Body of pancreas (tissue), 4 donors: ENCODE results near the gene MGAT3. TPM values are rescaled to one million over a fixed set of nuclear protein-coding genes. Genes with fewer than 3 reads are reported as not detected.
"Not testable (repeated sequence)": the region's sequence is repeated elsewhere in the genome, so short reads cannot be mapped to it uniquely, and the experiment has no call there.

Experiments
- ATAC-seq: fragments of 150-250 bp; one replicate; pipeline ENCODE4 v1.9.1; 2016
- DNase-seq, 4 donors: peaks; one replicate each; pipeline ENCODE4 v3.0.0-alpha.2; 2019
- H3K27ac ChIP-seq, 4 donors: fragments of 200-600 bp; sonication (generic); 1 replicate in 3 of 4; 2 replicates in 1 of 4; pipeline versions ENCODE4 v1.5.1 to v1.6.1; 2016 to 2019; ENCODE audit warnings: mild to moderate bottlenecking in 1 of 4, mixed read lengths in 1 of 4, moderate library complexity in 1 of 4
- H3K27me3 ChIP-seq, 2 donors: fragments of 200-600 bp; sonication (generic); one replicate each; pipeline ENCODE4 v1.6.0; 2016; ENCODE audit warnings: mild to moderate bottlenecking in 1 of 2
- H3K36me3 ChIP-seq, 2 donors: fragments of 200-600 bp; sonication (generic); replicated peaks in 1 of 2; 2 replicates each; pipeline ENCODE4 v1.5.1; 2016; ENCODE audit warnings: low read depth in 2 of 2; ENCODE audit not compliant: insufficient read depth in 1 of 2
- H3K4me1 ChIP-seq: fragments of 200-600 bp; sonication (generic); one replicate; pipeline ENCODE4 v1.6.0; 2016
- H3K4me3 ChIP-seq, 2 donors: fragments of 200-600 bp; sonication (generic); 1 replicate in 1 of 2; 2 replicates in 1 of 2; pipeline ENCODE4 v1.5.1; 2016 to 2019
- H3K9me3 ChIP-seq, 3 donors: fragments of 200-600 bp; sonication (generic); 1 replicate in 2 of 3; 2 replicates in 1 of 3; pipeline ENCODE4 v1.5.1; 2016
- POLR2A ChIP-seq, 3 donors: fragments of 450-650 bp; IDR thresholded peaks; one replicate each; pipeline ENCODE4 v1.6.1; 2016; ENCODE audit warnings: antibody characterized with exemption in 3 of 3, mild to moderate bottlenecking in 2 of 3
- WGBS, 2 donors: methylation state at CpG; one replicate each; pipeline ENCODE4 v1.1.5; 2017; 5-methylcytosine and 5-hydroxymethylcytosine counted together
- intact Hi-C: fragments of 100-400 bp; cut with DNase I; formaldehyde crosslinking; loops from one replicate; pipeline ENCODE4 v1.15.1; 2023
- total RNA-seq, 2 donors: library from RNA; depleted of rRNA; stranded (reverse); fragments of >200 nt; gene quantifications; one replicate each; pipeline ENCODE4 v1.1.0, GENCODE V29; 2016
- TF ChIP-seq, protein P1 (sequence below), 7 experiments: fragments of 450-650 bp in 4 of 7; fragments of 200-600 bp in 3 of 7; sonication (generic) in 3 of 7; IDR thresholded peaks; one replicate each; pipeline ENCODE4 v1.5.1; 2016 to 2019; ENCODE audit warnings: antibody characterized with exemption in 7 of 7

Gene MGAT3
- total RNA-seq, 2 donors from 2014 or later = 0.99 to 2.9 TPM

DNA sequence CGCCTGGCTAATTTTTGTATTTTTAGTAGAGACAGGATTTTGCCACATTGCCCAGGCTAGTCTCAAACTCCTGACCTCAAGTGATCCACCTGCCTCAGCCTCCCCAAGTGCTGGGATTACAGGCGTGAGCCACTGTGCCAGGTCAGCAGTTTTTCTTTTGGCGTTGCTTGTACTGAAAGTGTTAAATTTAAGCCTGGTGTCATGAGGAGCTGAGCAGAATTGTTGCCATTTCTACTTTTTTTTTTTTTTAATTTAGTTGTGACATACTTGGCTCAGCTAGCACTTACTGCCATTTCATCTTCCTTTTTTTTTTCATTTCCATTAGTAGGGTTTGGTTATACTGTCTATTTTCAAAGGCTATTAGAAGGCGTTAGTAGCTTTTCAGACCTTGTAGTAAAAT lies 46.5 kb upstream of the MGAT3 start:
- TF ChIP-seq POLR2A (IDR thresholded peaks at IDR 0.05) = no peak
- TF ChIP-seq, protein P1, sequence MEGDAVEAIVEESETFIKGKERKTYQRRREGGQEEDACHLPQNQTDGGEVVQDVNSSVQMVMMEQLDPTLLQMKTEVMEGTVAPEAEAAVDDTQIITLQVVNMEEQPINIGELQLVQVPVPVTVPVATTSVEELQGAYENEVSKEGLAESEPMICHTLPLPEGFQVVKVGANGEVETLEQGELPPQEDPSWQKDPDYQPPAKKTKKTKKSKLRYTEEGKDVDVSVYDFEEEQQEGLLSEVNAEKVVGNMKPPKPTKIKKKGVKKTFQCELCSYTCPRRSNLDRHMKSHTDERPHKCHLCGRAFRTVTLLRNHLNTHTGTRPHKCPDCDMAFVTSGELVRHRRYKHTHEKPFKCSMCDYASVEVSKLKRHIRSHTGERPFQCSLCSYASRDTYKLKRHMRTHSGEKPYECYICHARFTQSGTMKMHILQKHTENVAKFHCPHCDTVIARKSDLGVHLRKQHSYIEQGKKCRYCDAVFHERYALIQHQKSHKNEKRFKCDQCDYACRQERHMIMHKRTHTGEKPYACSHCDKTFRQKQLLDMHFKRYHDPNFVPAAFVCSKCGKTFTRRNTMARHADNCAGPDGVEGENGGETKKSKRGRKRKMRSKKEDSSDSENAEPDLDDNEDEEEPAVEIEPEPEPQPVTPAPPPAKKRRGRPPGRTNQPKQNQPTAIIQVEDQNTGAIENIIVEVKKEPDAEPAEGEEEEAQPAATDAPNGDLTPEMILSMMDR (IDR thresholded peaks at IDR 0.05) = no peak
- no peak for ATAC-seq
- no peak for DNase-seq
- Histone ChIP-seq H3K4me3 (no peak overlapping the region), H3K4me1 (no peaks in the 10 kb centered on the region), H3K27ac (no peak overlapping the region), H3K9me3 (no peaks in the 10 kb centered on the region), H3K27me3 (no peaks in the 10 kb centered on the region), H3K36me3 (no peaks in the 10 kb centered on the region)
- intact Hi-C loops = no loop called here
- 86 to 94% methylated on average over 4 of the region's 4 CpGs for WGBS, 2 donors

DNA sequence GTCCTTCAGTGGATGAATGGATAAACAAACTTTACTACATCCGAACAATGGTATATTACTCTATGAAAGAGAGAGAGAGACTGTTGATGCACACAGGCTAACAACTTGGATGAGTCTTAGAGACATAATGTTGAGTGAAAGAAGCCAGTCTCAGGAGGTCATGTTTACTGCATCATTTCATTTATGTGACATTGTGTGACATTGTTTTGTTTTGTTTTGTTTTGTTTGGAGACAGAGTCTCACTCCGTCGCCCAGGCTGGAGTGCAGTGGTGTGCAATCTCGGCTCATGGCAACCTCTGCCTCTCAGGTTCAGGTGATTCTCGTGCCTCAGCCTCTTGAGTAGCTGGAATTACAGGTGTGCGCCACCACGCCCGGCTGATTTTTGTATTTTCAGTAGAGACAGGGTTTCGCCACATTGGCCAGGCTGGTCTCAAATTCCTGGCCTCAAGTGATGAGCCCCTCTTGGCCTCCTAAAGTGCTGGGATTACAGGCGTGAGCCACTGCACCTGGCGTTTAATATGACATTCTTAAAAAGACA lies 44.9 kb upstream of the MGAT3 start:
- peaks cover 0 to 10% of the 10 kb centered on the region in 2 donors for H3K36me3 ChIP-seq
- intact Hi-C loops, H3K4me3 ChIP-seq, H3K9me3 ChIP-seq, H3K27me3 ChIP-seq, ATAC-seq, H3K27ac ChIP-seq, DNase-seq, H3K4me1 ChIP-seq: not testable (repeated sequence)
- WGBS, 2 donors = 78 to 84% methylated on average over 11 of the region's 11 CpGs

DNA sequence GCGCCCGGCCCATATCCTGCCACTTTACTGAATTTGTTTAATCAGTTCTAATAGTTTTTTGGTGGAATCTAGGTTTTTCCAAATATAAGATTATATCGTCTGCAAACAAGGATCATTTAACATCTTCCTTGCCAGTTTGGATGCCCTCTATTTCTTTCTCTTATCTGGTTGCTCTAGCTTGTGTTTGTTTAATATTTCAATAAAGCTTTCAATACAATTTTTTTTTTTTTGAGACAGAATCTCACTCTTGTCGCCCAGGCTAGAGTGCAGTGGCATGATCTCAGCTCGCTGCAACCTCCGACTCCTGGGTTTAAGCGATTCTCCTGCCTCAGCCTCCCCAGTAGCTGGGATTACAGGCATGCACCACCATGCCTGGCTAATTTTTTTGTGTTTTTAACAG lies 43.6 kb upstream of the MGAT3 start:
- ATAC-seq, DNase-seq, intact Hi-C loops, H3K4me1 ChIP-seq, H3K4me3 ChIP-seq, H3K9me3 ChIP-seq, H3K27me3 ChIP-seq, H3K27ac ChIP-seq: not testable (repeated sequence)
- WGBS, 2 donors = 87 to 91% methylated on average over 7 of the region's 7 CpGs
- H3K36me3 ChIP-seq = peaks cover 0 to 14% of the 10 kb centered on the region in 2 donors

DNA sequence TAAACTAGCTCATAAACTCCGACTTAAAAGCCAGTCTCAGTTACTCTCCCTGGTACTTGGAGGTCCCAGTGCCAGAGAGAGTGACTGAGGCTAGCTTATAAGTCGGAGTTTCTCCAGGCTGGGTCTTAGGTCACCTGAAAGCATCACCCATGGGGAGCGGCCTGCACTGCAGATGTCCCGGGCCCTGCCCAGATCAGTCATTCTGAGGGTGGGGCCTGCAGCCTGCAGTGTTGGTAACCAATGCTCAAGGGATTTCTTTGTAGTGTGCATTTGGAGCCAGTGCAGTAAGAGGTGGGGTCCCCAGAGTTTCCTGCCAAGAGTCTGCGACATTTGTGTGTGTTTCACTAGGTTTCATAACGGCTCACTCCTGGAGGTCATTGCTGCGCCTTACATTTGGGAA lies 42.4 kb upstream of the MGAT3 start:
- no peaks in the 10 kb centered on the region for H3K9me3 ChIP-seq
- ATAC-seq (no peak), DNase-seq (no peak)
- no peaks in the 10 kb centered on the region for H3K4me1 ChIP-seq
- no peak overlapping the region for H3K4me3 ChIP-seq
- no peaks in the 10 kb centered on the region for H3K27me3 ChIP-seq
- H3K36me3 ChIP-seq = peaks cover 7 to 23% of the 10 kb centered on the region in 2 donors
- intact Hi-C loops = no loop called here
- 89 to 92% methylated on average over 6 to 7 of the region's 7 CpGs for WGBS, 2 donors
- no peak overlapping the region for H3K27ac ChIP-seq
- TF ChIP-seq POLR2A (IDR thresholded peaks at IDR 0.05) = no peak
- TF ChIP-seq, protein P1 (IDR thresholded peaks at IDR 0.05) = no peak

DNA sequence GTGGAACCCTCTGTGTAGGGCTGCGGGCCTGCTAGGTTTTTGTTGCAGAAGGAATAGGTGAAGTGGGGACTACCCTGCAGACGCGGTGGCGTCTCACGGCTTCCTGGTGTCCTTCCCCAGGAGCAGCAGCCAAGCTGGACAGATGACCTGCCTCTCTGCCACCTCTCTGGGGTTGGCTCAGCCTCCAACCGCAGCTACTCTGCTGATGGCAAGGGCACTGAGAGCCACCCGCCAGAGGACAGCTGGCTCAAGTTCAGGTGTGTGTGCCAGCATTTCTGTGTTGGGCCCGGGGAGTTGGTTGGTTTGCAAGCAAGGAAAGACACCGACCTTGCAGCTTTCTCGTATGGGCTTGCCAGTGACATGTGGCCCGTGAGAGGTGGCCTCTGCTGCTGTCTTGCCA lies 41.9 kb upstream of the MGAT3 start:
- 54 to 57% methylated on average over 11 of the region's 11 CpGs for WGBS, 2 donors
- no peak overlapping the region for H3K4me3 ChIP-seq
- DNase-seq = no peak
- no peaks in the 10 kb centered on the region for H3K27me3 ChIP-seq
- intact Hi-C loops = no loop called here
- H3K9me3 ChIP-seq = no peaks in the 10 kb centered on the region
- no peak overlapping the region for H3K27ac ChIP-seq
- TF ChIP-seq POLR2A (IDR thresholded peaks at IDR 0.05) = no peak
- TF ChIP-seq, protein P1 (IDR thresholded peaks at IDR 0.05) = no peak
- peaks cover 7 to 23% of the 10 kb centered on the region in 2 donors for H3K36me3 ChIP-seq
- no peaks in the 10 kb centered on the region for H3K4me1 ChIP-seq
- ATAC-seq = no peak

DNA sequence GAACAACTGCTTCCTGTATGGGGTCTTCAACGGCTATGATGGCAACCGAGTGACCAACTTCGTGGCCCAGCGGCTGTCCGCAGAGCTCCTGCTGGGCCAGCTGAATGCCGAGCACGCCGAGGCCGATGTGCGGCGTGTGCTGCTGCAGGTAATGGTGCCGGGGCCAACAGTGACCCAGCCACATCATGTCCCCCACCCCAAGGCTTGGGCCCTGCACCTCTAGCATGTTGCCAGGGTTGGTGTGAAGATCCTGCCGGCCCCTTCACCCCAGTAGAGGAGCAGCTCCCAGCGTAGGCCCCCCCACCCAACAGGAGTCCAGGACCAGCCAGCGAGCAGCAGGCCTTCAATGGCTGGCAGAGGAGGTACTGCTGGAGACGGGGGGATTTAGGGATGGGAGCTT lies 41.3 kb upstream of the MGAT3 start:
- no peak for DNase-seq
- Histone ChIP-seq H3K27me3 (no peaks in the 10 kb centered on the region), H3K4me3 (no peak overlapping the region), H3K27ac (no peak overlapping the region), H3K4me1 (no peaks in the 10 kb centered on the region), H3K9me3 (no peaks in the 10 kb centered on the region), H3K36me3 (peaks cover 7 to 28% of the 10 kb centered on the region in 2 donors)
- WGBS, 2 donors = 86 to 96% methylated on average over 8 to 16 of the region's 16 CpGs
- ATAC-seq = no peak
- TF ChIP-seq POLR2A (IDR thresholded peaks at IDR 0.05) = no peak
- TF ChIP-seq, protein P1 (IDR thresholded peaks at IDR 0.05) = no peak
- intact Hi-C loops = no loop called here
